Loucy (cell line): ENCODE measurements around the gene CLMP.

Source experiments
- H2AFZ ChIP-seq: fragments of 200-600 bp; sonication (generic); 2 replicates; pipeline ENCODE4 v1.6.0; 2016; ENCODE audit warnings: antibody characterized with exemption, mild to moderate bottlenecking, low read length, moderate library complexity
- H3F3A ChIP-seq: fragments of 200-600 bp; 2 replicates; pipeline ENCODE4 v1.6.0; 2016; ENCODE audit warnings: antibody characterized with exemption, low read depth, mild to moderate bottlenecking
- H3K27me3 ChIP-seq: fragments of 200-600 bp; sonication (generic); 2 replicates; pipeline ENCODE4 v1.6.1; 2014; ENCODE audit warnings: low read length, mild to moderate bottlenecking; ENCODE audit not compliant: insufficient read depth, poor library complexity, severe bottlenecking
- H3K36me3 ChIP-seq: fragments of 200-600 bp; sonication (generic); 2 replicates; pipeline ENCODE4 v1.6.1; 2016; ENCODE audit warnings: low read length; ENCODE audit not compliant: insufficient read depth
- H3K4me1 ChIP-seq: fragments of 200-600 bp; sonication (generic); 2 replicates; pipeline ENCODE4 v1.5.1; 2014; ENCODE audit warnings: low read length, mild to moderate bottlenecking; ENCODE audit not compliant: insufficient read depth, poor library complexity, severe bottlenecking
- H3K4me2 ChIP-seq: fragments of 200-600 bp; sonication (generic); 2 replicates; pipeline ENCODE4 v1.6.0; 2014; ENCODE audit warnings: antibody characterized with exemption, low read length, low read depth, mild to moderate bottlenecking; ENCODE audit not compliant: poor library complexity, severe bottlenecking
- H3K4me3 ChIP-seq: fragments of 200-600 bp; sonication (generic); 2 replicates; pipeline ENCODE4 v1.5.1; 2014; ENCODE audit warnings: low read length, mild to moderate bottlenecking, mixed read lengths; ENCODE audit not compliant: poor library complexity, severe bottlenecking
- H3K79me2 ChIP-seq: fragments of 200-600 bp; sonication (generic); 2 replicates; pipeline ENCODE4 v1.6.1; 2014; ENCODE audit warnings: low read length; ENCODE audit not compliant: insufficient read depth
- H3K9ac ChIP-seq: fragments of 200-600 bp; sonication (generic); 2 replicates; pipeline ENCODE4 v1.6.0; 2014; ENCODE audit warnings: mild to moderate bottlenecking, low read depth, low read length, moderate library complexity; ENCODE audit not compliant: poor library complexity, severe bottlenecking
- H3K9me2 ChIP-seq: fragments of 200-600 bp; sonication (generic); replicated peaks from 2 replicates; pipeline ENCODE4 v1.6.1; 2016; ENCODE audit warnings: low read depth, low read length, mixed read lengths
- H3K9me3 ChIP-seq: fragments of 200-600 bp; sonication (generic); 2 replicates; pipeline ENCODE4 v1.6.1; 2014; ENCODE audit warnings: mild to moderate bottlenecking, antibody characterized with exemption, low read length, low read depth; ENCODE audit not compliant: insufficient read depth
- H4K20me1 ChIP-seq: fragments of 200-600 bp; sonication (generic); 2 replicates; pipeline ENCODE4 v1.6.0; 2014; ENCODE audit warnings: antibody characterized with exemption, low read length, mild to moderate bottlenecking; ENCODE audit not compliant: insufficient read depth, poor library complexity, severe bottlenecking
- EZH2phosphoT487 ChIP-seq: fragments of 200-600 bp; IDR thresholded peaks from 2 replicates; pipeline ENCODE4 v1.6.1; 2018; ENCODE audit warnings: antibody characterized with exemption, mild to moderate bottlenecking, moderate library complexity, borderline replicate concordance
- TF ChIP-seq, protein P1 (sequence below): fragments of 200-600 bp; sonication (generic); conservative IDR thresholded peaks from 2 replicates; pipeline ENCODE4 v1.5.1; 2014; ENCODE audit warnings: mild to moderate bottlenecking, antibody characterized with exemption, low read length

CLMP gene

DNA sequence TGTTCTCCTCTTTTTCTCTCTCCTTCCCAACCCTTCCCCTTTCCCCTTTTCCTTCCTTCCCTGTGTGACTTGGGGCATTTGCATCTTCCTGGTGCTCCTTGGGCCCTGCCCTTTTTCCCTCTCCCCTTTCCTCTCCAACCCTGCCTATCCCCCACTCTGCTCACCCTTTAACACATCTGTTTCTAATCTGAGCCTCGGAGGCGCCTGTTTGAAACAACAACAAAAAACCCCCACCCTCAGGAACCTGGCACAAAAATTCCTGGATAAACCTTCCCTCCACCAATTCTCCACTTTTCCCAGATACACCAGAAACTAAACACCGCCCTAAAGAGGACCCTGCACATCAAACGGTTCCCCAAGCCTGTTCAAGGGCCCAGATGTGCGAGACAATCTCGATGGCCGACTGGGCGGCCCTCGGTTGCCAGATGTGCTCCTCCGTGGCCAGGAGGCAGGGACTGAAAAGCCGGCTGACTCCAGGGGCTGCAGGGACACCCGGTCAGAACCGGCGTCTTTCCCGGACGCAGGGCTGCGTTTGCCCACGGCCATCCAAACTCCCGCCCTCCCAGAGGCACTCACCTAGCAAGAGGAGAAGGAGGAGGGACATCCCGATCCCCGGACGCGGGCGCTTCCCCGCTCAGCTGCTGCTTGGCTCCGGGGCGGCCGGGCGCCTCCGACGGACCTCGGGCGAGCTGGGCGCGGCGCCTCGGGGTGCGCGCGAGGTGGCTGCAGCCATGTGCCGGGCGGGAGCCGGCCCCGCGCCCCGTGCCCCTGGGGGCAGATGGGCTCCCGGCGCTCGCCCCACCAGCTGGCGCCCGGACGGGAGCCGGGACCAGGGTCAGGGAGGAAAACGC is 486 bp downstream of the CLMP start:
- Histone ChIP-seq H3K4me1 (no peaks in the 10 kb centered on the region), H3K36me3 (no peaks in the 10 kb centered on the region), H3K4me3 (no peak overlapping the region), H3K4me2 (no peak overlapping the region), H2AFZ (peak overlapping the region; percentile 68; the same call in 1 of the 2 replicates), H3F3A (no peaks in the 10 kb centered on the region), H3K27me3 (peaks cover 11% of the 10 kb centered on the region), H3K9me3 (no peaks in the 10 kb centered on the region), H3K9me2 (no peaks in the 10 kb centered on the region), H4K20me1 (no peaks in the 10 kb centered on the region), H3K79me2 (no peaks in the 10 kb centered on the region), H3K9ac (no peak overlapping the region)
- TF ChIP-seq, protein P1, sequence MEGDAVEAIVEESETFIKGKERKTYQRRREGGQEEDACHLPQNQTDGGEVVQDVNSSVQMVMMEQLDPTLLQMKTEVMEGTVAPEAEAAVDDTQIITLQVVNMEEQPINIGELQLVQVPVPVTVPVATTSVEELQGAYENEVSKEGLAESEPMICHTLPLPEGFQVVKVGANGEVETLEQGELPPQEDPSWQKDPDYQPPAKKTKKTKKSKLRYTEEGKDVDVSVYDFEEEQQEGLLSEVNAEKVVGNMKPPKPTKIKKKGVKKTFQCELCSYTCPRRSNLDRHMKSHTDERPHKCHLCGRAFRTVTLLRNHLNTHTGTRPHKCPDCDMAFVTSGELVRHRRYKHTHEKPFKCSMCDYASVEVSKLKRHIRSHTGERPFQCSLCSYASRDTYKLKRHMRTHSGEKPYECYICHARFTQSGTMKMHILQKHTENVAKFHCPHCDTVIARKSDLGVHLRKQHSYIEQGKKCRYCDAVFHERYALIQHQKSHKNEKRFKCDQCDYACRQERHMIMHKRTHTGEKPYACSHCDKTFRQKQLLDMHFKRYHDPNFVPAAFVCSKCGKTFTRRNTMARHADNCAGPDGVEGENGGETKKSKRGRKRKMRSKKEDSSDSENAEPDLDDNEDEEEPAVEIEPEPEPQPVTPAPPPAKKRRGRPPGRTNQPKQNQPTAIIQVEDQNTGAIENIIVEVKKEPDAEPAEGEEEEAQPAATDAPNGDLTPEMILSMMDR: no peak
- TF ChIP-seq EZH2phosphoT487: no peak

DNA sequence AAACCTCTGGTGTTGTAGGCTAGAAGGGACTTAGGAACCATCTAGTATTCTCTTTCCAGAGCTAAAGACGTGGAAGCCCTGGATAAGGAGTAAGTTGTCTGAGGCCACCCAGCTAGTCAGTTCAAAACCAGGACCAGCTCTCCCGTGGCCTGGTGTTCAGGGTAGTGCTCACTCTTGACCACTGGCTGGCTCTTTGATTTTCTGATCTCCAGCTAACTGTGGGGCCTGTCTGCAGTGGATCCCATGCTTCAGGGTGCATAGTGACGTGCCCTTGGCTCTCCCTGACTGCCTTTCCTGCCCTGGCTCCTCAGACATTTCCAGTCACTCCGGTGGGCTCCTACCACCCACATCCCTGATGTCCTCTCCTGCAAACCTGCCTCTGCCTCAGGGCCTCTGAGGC is 1.3 kb downstream of the CLMP start:
- Histone ChIP-seq H3K4me1 (no peaks in the 10 kb centered on the region), H3K79me2 (no peaks in the 10 kb centered on the region), H3K36me3 (no peaks in the 10 kb centered on the region), H3K27me3 (peaks cover 11% of the 10 kb centered on the region), H3K9ac (no peak overlapping the region), H2AFZ (no peak overlapping the region), H3K4me3 (no peak overlapping the region), H3K4me2 (no peak overlapping the region), H3K9me2 (no peaks in the 10 kb centered on the region), H3F3A (no peaks in the 10 kb centered on the region), H3K9me3 (no peaks in the 10 kb centered on the region), H4K20me1 (no peaks in the 10 kb centered on the region)
- TF ChIP-seq EZH2phosphoT487: no peak
- TF ChIP-seq, protein P1: no peak

DNA sequence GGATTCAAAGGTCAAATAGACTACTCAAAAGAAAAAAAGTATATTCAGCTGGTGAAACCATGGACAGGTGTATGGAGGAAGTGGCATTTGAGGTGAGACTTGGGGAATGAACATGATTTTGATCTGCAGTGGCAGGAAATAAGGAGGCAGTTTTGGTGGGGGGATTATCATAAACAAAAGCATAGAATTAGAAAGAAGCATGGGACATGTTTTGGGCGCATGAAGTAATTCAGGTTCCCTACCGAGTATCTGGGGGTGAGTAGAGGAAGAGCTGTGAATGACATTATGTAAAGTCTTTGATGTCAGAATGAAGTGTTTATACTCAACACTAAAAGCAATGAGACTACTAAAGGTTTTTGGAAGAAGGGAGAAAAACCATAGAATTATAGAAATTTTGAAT is 3.1 kb downstream of the CLMP start:
- Histone ChIP-seq H3K79me2 (no peaks in the 10 kb centered on the region), H3K9me2 (no peaks in the 10 kb centered on the region), H3K27me3 (peaks cover 11% of the 10 kb centered on the region), H3K4me3 (no peak overlapping the region), H3K9ac (no peak overlapping the region), H2AFZ (no peak overlapping the region), H4K20me1 (no peaks in the 10 kb centered on the region), H3K4me2 (no peak overlapping the region), H3K4me1 (no peaks in the 10 kb centered on the region), H3F3A (no peaks in the 10 kb centered on the region), H3K9me3 (no peaks in the 10 kb centered on the region), H3K36me3 (no peaks in the 10 kb centered on the region)
- TF ChIP-seq, protein P1: no peak
- TF ChIP-seq EZH2phosphoT487: no peak
